Right lung (tissue), 5 donors: ENCODE data around the gene NCKAP5. TPM values are rescaled to one million over a fixed set of nuclear protein-coding genes. Genes with fewer than 3 reads are reported as not detected.

Experiments used
- DNase-seq, 2 donors: peaks; one replicate each; pipeline ENCODE4 v3.0.0-alpha.2; 2013
- polyA plus RNA-seq, 5 donors: library from polyadenylated mRNA; unstranded; fragments of 120-200 nt; gene quantifications; one replicate each; pipeline versions ENCODE4 v1.2.1 to v1.2.3, GENCODE V29; 2013; ENCODE audit warnings: inconsistent platforms in 1 of 5, low replicate concordance in 1 of 5; ENCODE audit not compliant: insufficient read length in 5 of 5, insufficient read depth in 1 of 5

NCKAP5 gene
- polyA plus RNA-seq, 5 donors = 15.1 to 20.7 (median 15.9) TPM

DNA sequence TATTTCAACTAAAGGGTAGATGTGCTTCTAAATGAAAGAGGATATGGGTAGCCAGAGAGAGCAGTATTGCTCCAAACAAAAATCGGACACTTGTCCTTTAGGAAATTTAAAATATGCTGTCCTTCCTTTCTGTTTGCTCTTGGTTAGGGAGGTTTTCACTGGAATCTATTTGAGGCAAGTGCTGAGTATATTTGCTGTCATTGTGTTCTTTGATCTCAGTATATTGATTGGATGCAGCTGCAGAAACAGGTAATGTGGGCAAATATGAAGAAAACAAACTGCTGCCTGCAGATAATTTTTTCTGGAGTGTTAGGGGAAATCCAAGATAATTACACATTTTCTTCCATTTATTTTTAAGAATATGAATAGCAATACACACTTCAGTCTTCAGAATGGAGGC is 410.2 kb downstream of the NCKAP5 start:
- DNase-seq = no peak

DNA sequence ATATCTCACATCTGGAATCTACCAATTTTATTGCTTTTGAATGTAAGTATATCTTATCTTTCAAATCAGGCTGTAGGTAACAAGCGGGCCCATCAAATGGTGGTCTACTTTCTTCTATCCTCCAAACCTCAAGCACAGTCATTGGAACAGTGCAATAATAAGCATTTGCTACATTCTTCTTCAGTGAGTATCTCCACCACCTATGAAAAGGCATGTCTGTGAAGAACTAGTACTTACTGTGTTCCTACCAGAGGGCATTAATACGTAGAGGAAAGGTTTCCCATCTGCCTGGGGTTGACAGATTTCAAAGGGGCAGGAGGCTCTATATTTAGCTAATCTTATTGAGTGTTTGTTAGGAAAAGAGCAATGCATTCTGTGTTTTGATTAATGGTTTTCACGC is 411.1 kb downstream of the NCKAP5 start:
- DNase-seq = no peak

- no peak for DNase-seq
These were observed 415.5 kb downstream of the NCKAP5 start for GRCh38 chr2:133152801-133153200.

DNA sequence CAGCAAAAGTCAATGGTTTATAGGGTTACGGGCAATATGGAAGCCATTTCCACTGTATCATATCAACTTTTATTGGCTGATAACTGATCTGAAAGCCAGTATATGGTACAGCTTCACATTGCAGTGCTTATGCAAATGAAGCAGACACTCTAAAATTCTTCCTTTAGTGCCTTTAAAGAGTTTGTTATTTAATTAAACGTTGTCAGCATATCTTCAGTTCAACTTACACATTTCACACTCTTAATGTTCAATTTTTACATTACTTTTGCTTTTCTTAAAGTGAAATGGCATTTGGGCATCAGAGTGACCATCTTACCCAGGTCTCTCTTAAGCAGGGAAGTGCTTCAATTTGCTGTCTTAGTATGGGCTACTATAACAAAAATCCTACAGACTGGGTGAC is 420.1 kb downstream of the NCKAP5 start:
- DNase-seq = no peak

- DNase-seq = no peak
These were observed 421.4 kb downstream of the NCKAP5 start for GRCh38 chr2:133146893-133147292.

DNA sequence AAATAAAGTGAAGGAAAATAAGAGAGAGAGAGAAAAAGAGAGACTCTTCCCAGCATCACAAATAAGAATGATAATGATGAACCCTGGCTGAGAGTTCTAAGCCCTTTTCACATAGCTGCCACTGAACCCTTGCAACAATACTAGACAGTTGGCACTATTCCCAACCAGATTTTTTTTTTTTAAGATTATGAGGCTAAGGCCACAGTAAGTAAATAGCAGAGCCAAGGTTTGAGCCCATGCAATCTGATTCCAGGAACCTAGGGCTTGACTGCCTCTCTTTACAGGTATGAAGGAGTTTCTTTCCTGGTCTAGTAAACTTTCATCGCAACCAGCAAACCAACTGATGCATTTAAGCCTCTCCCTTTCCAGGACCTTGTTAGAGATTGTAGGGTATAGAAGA is 424.6 kb downstream of the NCKAP5 start:
- DNase-seq = peak; percentile 13 to 16

- no peak for DNase-seq
These were observed 426.2 kb downstream of the NCKAP5 start for GRCh38 chr2:133142087-133142486.

DNA sequence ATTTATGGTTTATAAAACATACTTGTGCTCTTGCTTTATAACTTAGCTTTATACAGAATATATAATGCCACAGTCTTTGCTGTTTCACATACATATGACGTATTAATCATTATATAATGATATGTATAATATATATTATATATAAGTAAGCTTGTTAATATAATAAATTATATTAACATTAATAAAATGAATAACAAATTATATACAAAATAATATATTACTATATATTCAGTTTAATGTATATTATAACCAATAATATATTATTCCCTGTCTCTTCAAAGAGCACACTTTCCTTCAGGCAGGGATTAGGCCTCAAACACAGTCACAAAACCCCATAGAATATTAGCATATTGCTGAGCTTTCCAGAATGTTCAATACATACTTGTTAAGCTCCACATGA is 427.6 kb downstream of the NCKAP5 start:
- DNase-seq = no peak

- DNase-seq = no peak
These were observed 428.3 kb downstream of the NCKAP5 start for GRCh38 chr2:133139847-133140533.

- DNase-seq = no peak
These were observed 429.6 kb downstream of the NCKAP5 start for GRCh38 chr2:133138693-133139092.

DNA sequence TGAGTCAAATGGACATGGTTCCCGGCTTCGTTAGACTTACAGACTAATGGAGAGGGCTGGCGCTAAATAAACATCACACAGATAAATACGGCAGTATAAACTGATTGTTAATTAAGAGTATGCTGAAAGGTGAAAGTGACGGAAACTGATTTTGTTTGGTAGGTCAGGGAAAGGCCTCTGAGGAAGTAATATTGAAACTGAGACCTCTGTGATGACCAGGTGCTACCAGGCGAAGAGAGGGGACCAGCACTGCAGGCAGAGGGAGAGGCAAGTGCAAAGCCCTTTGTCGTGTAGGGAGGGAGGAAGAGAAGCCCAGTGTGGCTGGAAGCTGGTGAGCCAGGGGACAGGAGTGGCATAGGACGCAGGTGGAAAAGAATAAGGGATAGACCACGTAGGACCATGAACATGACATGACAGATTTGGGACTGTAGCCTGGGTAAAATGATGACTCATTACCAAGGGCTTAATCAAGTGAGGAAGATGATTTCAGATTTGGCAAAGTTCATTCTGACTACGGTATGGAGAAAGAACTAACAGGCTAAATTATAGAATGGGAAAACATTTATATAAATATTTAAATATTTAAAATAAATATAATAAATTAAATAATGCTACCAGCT is 433.1 kb downstream of the NCKAP5 start:
- no peak for DNase-seq

DNA sequence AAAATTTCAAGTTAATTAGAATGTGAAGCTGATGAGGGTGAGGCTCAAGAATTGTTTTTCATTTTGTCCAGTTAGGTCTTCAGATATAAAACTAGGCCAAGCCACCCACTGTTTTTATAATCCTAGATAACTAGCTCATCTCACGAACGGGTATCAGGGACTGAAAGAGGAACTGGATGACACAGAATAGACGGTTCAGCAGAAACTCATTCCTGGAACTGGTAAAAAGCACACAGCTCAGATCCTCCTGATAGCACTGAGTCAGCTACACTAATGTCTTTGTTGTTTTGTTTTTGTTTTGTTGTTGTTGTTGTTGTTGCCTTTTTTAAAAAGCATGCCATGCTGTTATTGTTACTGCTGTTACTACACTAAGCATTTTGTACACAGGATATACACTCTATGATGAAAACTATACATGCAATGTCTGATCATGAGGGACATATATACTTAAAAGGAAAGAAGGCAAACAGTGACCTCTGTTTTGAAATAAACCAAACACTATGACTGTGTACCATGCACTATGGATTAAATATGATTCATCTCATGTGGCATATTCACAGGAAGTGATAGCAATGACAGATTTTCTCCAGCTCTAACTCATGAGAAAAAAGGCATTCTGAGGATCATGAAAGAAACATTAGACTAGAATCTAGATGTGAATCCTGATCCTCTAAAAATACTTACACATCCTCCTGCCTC is 437.6 kb downstream of the NCKAP5 start:
- no peak for DNase-seq

DNA sequence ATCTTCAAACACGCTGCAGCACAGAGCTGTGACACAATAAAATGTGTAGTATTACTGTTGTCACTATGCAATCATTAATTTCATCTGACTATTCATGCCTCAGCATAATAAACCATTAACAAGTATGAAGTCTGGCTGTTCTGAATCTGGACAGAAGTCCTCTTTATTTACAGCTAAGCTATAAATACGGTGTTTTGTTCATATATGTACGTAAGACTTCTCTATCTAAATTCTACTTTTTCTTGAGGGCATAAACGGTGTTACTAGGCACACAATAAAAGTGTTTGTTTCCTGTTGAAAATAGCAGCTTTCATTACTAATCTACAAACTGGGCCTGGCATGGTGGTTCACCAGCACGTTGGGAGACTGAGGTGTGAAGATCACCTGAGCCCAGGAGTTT is 443.8 kb downstream of the NCKAP5 start:
- no peak for DNase-seq

DNA sequence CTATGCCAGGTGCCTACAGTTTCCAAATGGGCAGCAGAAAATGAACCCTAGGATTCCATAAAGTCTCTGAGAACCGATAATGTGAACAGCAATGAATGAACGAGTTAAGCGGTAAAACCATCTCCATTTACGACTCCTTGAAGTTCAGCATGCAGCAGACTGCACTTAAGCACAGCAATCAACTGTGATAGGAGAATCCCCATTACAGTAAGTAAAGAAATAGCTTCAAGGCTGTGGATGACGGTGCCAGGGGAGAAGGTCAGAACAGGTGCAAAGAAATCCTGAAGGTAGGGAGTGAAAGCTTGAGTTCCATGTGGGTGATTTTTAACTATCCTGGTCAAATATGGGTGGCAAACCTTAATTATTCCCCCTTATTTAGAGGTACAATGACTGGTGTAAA is 444.4 kb downstream of the NCKAP5 start:
- DNase-seq = no peak

DNA sequence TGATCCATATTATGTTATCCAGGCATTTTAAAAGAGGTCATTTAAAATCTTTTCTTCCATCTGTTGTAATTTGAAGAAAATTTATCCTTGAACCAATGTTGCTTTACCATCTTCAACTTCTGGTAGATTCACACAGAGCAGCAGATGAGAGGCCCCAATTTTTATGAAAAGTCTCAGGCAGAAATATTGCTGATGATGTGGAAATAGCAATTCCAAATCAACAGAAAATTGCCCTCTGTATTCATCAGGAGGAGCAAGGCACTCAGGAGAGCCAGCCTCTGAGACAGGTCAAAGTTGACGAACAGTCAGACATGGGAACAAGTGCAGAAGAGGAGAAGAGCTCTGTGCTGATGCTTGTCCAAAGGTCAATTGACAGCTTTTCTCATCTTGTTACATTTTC is 444.9 kb downstream of the NCKAP5 start:
- DNase-seq = no peak

DNA sequence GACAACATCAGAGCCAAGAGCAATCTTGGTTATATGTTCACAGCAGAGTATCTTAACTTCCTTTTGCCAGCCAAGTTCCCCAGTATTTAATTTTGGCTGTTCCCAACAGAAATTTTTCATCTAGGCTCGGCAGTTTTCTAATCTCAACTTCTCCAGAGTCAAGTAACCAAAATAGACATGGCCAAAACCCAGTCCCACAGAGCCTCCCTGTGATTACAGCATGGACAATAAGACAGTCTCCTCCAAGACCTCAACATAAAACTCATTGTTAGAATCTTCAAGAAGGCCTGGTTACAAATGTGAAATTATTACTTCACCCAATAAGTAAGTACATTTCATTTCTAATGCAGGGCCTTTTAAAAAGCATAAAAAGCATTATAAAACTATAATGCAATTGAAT is 445.7 kb downstream of the NCKAP5 start:
- DNase-seq = no peak

DNA sequence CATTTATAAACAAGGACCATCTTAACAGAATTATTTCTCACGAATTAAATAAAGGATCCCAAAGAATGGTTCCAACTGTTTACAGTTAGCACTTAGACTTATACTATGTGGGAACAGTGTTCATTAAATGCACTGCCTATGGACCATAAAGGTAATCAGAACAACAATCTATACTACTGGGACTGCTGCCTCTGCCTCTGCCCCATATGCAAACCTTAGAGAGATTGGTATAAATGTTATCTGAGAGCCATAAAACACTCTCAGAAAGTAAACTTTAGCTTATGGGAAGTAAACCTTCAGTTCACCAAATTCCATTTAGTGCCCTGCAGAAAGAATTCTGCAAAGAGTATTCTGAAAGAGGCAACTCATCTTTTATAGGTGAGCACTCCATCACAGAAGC is 448.0 kb downstream of the NCKAP5 start:
- no peak for DNase-seq

DNA sequence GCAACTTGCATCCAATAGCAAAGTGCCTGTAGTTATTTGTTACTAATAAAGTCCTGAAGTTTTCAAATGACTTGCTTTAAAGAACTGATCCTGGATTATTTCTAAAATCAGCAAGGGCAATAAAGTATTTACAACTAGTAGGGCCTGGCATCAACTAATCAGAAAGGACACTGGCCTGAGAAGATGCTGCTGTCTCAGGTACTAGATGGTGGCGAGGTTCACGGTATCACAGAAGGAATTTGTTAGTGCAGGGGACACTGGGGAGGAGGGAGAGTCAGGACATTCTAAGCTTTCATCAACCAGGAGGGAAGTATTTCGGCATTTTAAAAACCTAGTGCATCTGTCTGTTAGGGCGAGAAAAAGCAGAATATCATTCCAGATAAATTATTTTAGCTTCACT is 458.1 kb downstream of the NCKAP5 start:
- no peak for DNase-seq

GRCh38 chr2:133109772-133110171 is 458.5 kb downstream of the NCKAP5 start:
- DNase-seq = no peak

DNA sequence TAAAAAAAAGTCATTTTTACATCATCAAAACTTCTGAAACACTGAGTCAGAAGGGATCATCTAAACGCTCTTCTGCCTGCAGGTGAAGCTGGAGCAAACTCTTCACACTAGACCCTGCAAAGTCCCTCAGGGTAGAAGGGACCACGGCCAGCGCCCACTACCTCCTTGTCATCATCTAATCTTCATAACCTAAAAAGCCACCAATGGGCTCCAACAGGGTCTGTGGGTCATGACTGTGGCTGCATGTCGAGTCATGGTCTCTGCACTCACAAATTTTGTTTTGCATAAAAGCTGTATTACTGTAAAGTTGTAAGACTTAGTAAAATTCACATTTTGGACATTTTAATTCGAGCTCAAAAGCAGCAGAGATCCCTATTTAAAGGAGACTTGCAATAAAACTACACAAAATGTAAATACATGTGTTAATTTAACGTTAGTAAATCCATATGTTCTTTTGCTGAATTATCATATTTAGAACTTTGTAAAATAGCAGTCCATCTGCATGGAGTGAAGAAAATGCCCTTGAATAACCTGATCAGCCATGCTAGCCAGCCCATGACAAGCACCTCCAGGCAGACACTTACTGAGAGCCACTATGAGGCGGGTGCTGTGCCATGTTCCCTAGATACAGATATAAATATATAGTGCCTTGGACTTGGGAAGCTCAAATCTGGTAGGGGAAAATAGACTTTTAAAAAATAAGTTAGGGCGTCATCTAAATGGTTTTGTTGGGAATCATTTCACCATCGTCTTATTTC is 461.0 kb downstream of the NCKAP5 start:
- DNase-seq = no peak

GRCh38 chr2:133104871-133105270 is 463.4 kb downstream of the NCKAP5 start:
- DNase-seq = peak; percentile 31 to 43

GRCh38 chr2:133098787-133099186 is 469.5 kb downstream of the NCKAP5 start:
- no peak for DNase-seq

DNA sequence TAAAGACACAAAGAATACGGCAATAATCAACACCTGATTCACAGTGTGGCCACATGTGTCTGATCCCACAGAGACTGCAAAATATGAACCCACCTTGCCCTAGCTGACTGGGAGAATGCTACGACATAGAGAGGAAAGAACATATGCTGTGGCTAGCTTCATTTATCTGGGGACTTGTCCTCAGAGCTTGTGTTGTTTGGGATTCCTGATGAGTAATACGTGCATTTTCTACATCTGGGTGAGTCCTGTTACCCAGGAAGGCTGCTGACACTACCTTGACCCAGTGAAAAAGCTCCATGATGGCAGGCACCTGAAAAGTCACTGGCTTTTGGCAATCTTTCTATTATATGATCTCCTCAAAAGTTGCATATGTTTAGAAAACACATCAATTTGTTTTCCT is 470.6 kb downstream of the NCKAP5 start:
- DNase-seq = no peak
